GM23338 (cell line): ENCODE measurements around the gene MUCL3.

Experiments
- CREB1 ChIP-seq: fragments of 250-450 bp; sonication (Bioruptor Pico); IDR thresholded peaks from 2 replicates; pipeline ENCODE4 v1.5.0; 2020; ENCODE audit warnings: low read depth, mild to moderate bottlenecking, moderate library complexity
- EZH2 ChIP-seq: fragments of 200-600 bp; sonication (generic); IDR thresholded peaks from one replicate; pipeline ENCODE4 v1.8.0; 2017; ENCODE audit warnings: antibody characterized with exemption, mild to moderate bottlenecking, low read depth; ENCODE audit not compliant: unreplicated experiment
- EZH2phosphoT487 ChIP-seq: fragments of 200-600 bp; sonication (generic); IDR thresholded peaks from one replicate; pipeline ENCODE4 v1.8.1; 2018; ENCODE audit warnings: antibody characterized with exemption; ENCODE audit not compliant: unreplicated experiment
- JUNB ChIP-seq: IDR thresholded peaks from one replicate; pipeline ENCODE4 v1.6.1; 2016; ENCODE audit warnings: antibody characterized with exemption; ENCODE audit not compliant: unreplicated experiment
- NANOG ChIP-seq: IDR thresholded peaks from 2 replicates; pipeline ENCODE4 v1.6.1; 2016; ENCODE audit warnings: antibody characterized with exemption, borderline replicate concordance
- POLR2AphosphoS5 ChIP-seq: IDR thresholded peaks from 2 replicates; pipeline ENCODE4 v1.6.1; 2016; ENCODE audit warnings: antibody characterized with exemption, low read depth
- ZNF114 ChIP-seq: fragments of 250-450 bp; sonication (Bioruptor Pico); IDR thresholded peaks from 2 replicates; pipeline ENCODE4 v1.5.0; 2020; ENCODE audit warnings: mild to moderate bottlenecking, moderate library complexity
- ZNF331 ChIP-seq: fragments of 250-450 bp; sonication (Bioruptor Pico); IDR thresholded peaks from 2 replicates; pipeline ENCODE4 v1.5.0; 2020; ENCODE audit warnings: low read depth, mild to moderate bottlenecking, moderate library complexity
- TF ChIP-seq, protein P1 (sequence below), 2 experiments: fragments of 200-600 bp in 1 of 2; sonication (generic) in 1 of 2; conservative IDR thresholded peaks; 2 replicates each; pipeline versions ENCODE4 v1.5.1 to v1.6.1; 2016 to 2017; ENCODE audit warnings: antibody characterized with exemption in 2 of 2, low read depth in 2 of 2, mild to moderate bottlenecking in 2 of 2, moderate library complexity in 1 of 2
- TF ChIP-seq, protein P2 (sequence below): IDR thresholded peaks from one replicate; pipeline ENCODE4 v1.6.1; 2018; ENCODE audit warnings: antibody characterized with exemption; ENCODE audit not compliant: unreplicated experiment
- TF ChIP-seq, protein P3 (sequence below): IDR thresholded peaks from 2 replicates; pipeline ENCODE4 v1.6.1; 2016; ENCODE audit warnings: antibody characterized with exemption

DNA sequence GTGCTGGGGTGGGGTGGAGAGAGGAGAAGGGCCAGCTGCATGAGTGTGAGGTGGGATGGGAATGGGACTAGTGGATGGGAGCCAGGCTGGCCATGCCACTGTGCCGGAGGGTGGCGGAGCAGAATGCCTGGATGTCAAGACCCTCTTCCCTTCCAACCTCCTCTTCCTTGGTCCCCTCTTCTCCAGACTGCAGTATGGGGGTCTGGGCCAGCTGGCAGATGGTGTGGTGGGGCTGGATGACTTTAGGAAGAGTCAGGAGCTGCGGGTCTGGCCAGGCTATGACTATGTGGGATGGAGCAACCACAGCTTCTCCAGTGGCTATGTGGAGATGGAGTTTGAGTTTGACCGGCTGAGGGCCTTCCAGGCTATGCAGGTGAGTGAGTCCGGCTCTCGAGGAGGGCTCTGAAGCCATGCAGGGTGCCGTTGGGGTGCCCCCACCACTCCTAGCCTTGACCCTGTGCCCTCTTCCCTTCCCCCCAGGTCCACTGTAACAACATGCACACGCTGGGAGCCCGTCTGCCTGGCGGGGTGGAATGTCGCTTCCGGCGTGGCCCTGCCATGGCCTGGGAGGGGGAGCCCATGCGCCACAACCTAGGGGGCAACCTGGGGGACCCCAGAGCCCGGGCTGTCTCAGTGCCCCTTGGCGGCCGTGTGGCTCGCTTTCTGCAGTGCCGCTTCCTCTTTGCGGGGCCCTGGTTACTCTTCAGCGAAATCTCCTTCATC, 48.8 kb upstream of the MUCL3 start:
- TF ChIP-seq, protein P1, sequence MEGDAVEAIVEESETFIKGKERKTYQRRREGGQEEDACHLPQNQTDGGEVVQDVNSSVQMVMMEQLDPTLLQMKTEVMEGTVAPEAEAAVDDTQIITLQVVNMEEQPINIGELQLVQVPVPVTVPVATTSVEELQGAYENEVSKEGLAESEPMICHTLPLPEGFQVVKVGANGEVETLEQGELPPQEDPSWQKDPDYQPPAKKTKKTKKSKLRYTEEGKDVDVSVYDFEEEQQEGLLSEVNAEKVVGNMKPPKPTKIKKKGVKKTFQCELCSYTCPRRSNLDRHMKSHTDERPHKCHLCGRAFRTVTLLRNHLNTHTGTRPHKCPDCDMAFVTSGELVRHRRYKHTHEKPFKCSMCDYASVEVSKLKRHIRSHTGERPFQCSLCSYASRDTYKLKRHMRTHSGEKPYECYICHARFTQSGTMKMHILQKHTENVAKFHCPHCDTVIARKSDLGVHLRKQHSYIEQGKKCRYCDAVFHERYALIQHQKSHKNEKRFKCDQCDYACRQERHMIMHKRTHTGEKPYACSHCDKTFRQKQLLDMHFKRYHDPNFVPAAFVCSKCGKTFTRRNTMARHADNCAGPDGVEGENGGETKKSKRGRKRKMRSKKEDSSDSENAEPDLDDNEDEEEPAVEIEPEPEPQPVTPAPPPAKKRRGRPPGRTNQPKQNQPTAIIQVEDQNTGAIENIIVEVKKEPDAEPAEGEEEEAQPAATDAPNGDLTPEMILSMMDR (conservative IDR thresholded peaks at IDR 0.05; ENCODE audit: low read depth in 2 of 2), result no peak
- TF ChIP-seq EZH2phosphoT487 (no peak), EZH2 (no peak), POLR2AphosphoS5 (no peak), NANOG (no peak), JUNB (no peak), ZNF114 (no peak), CREB1 (CRISPR knock-in tag) (no peak), ZNF331 (CRISPR knock-in tag) (no peak)
- TF ChIP-seq, protein P2, sequence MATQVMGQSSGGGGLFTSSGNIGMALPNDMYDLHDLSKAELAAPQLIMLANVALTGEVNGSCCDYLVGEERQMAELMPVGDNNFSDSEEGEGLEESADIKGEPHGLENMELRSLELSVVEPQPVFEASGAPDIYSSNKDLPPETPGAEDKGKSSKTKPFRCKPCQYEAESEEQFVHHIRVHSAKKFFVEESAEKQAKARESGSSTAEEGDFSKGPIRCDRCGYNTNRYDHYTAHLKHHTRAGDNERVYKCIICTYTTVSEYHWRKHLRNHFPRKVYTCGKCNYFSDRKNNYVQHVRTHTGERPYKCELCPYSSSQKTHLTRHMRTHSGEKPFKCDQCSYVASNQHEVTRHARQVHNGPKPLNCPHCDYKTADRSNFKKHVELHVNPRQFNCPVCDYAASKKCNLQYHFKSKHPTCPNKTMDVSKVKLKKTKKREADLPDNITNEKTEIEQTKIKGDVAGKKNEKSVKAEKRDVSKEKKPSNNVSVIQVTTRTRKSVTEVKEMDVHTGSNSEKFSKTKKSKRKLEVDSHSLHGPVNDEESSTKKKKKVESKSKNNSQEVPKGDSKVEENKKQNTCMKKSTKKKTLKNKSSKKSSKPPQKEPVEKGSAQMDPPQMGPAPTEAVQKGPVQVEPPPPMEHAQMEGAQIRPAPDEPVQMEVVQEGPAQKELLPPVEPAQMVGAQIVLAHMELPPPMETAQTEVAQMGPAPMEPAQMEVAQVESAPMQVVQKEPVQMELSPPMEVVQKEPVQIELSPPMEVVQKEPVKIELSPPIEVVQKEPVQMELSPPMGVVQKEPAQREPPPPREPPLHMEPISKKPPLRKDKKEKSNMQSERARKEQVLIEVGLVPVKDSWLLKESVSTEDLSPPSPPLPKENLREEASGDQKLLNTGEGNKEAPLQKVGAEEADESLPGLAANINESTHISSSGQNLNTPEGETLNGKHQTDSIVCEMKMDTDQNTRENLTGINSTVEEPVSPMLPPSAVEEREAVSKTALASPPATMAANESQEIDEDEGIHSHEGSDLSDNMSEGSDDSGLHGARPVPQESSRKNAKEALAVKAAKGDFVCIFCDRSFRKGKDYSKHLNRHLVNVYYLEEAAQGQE, result no peak
- TF ChIP-seq, protein P3, sequence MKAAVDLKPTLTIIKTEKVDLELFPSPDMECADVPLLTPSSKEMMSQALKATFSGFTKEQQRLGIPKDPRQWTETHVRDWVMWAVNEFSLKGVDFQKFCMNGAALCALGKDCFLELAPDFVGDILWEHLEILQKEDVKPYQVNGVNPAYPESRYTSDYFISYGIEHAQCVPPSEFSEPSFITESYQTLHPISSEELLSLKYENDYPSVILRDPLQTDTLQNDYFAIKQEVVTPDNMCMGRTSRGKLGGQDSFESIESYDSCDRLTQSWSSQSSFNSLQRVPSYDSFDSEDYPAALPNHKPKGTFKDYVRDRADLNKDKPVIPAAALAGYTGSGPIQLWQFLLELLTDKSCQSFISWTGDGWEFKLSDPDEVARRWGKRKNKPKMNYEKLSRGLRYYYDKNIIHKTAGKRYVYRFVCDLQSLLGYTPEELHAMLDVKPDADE, result no peak
